Bronchial epithelial cell (primary cell): ENCODE data around the gene CHTF18. TPM values are rescaled to one million over a fixed set of nuclear protein-coding genes. Genes with fewer than 3 reads are reported as not detected.

ENCODE experiments used
- DNase-seq: peaks from one replicate; pipeline ENCODE4 v3.0.0-alpha.2; 2010; ENCODE audit warnings: low read depth
- FAIRE-seq: peaks from 2 replicates; lab custom pipeline; 2011; peaks lifted over from hg19 to GRCh38; lab: Jason Lieb, UNC
- H3K27me3 ChIP-seq: 2 replicates; pipeline ENCODE4 v1.5.1; 2011; ENCODE audit warnings: low read length; ENCODE audit not compliant: control insufficient read depth, insufficient read depth
- H3K36me3 ChIP-seq: 2 replicates; pipeline ENCODE4 v1.5.1; 2011; ENCODE audit warnings: low read length; ENCODE audit not compliant: control insufficient read depth, insufficient read depth
- H3K4me3 ChIP-seq: 2 replicates; pipeline ENCODE4 v1.5.1; 2011; ENCODE audit warnings: mild to moderate bottlenecking, low read depth, low read length, control low read depth
- total RNA-seq: library from RNA; depleted of rRNA; stranded (reverse); fragments of >200 nt; gene quantifications from 2 replicates; pipeline ENCODE4 v1.2.1, GENCODE V29; 2014
- TF ChIP-seq, protein P1 (sequence below): IDR thresholded peaks from 2 replicates; pipeline ENCODE4 v1.5.1; 2011; ENCODE audit warnings: mild to moderate bottlenecking, moderate library complexity, low read length, control low read depth, inconsistent platforms; ENCODE audit not compliant: insufficient read depth, severe bottlenecking

The CHTF18 gene
- total RNA-seq, 1 donor from 2014 or later = 1.6 TPM

DNA sequence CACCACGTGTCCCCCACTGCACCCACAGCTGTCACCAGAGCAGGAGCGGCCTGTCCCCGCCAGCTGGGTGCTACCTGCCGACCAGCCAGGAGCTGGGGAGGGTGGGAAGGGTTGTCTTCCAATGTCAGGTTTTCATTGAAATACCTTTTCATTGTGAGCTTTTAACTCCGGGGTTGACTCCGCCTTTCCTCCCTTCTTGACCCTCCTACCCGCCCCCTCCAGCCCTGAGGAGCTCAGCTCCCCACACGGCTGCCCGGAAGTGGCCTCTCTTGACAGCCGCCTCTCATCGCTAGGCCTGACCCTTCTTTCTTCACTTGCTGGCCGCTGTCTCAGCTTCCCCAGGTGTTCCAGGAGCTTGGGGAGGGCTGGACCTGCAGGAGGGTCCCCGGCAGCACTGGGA lies 33.3 kb downstream of the CHTF18 start:
- no peaks in the 10 kb centered on the region for H3K36me3 ChIP-seq
- no peaks in the 10 kb centered on the region for H3K27me3 ChIP-seq
- no peak for DNase-seq
- FAIRE-seq = no peak
- H3K4me3 ChIP-seq = no peak overlapping the region
- TF ChIP-seq, protein P1, sequence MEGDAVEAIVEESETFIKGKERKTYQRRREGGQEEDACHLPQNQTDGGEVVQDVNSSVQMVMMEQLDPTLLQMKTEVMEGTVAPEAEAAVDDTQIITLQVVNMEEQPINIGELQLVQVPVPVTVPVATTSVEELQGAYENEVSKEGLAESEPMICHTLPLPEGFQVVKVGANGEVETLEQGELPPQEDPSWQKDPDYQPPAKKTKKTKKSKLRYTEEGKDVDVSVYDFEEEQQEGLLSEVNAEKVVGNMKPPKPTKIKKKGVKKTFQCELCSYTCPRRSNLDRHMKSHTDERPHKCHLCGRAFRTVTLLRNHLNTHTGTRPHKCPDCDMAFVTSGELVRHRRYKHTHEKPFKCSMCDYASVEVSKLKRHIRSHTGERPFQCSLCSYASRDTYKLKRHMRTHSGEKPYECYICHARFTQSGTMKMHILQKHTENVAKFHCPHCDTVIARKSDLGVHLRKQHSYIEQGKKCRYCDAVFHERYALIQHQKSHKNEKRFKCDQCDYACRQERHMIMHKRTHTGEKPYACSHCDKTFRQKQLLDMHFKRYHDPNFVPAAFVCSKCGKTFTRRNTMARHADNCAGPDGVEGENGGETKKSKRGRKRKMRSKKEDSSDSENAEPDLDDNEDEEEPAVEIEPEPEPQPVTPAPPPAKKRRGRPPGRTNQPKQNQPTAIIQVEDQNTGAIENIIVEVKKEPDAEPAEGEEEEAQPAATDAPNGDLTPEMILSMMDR = no peak

DNA sequence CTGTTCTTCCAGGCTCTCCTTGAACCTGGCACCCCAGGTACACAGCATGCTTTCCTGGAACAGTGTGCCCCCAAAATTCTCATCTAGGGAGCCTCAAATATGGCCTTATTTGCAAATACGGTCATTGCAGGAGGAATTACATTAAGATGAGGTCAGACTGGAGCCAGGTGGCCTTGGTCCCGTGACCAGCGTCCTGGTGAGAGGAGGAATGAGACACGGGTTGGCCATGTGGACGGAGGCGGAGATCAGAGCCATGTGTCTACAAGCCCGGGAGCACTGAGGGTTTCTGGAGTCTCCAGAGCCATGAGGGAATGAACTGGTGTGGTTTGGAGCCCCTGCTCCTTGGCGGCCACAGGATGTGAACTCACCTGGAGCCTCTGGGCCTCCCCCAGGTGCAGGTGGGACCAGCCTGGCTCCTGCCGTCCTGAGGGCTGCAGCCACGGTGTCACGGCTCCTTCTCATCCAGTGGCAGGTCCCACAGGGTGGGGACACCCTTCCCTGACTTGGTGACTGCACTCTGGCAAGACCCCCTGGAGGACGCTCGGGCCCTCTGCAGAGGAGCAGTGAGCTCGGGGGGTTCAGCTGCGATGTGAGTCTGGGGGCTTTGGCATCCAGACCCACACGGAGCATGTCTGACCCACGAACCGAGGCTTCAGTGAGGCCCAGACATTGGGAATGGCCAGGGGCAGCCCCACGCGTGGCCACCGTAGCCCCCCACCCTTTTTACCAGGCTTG lies 33.9 kb downstream of the CHTF18 start:
- no peak for FAIRE-seq
- Histone ChIP-seq H3K36me3 (no peaks in the 10 kb centered on the region), H3K4me3 (no peak overlapping the region), H3K27me3 (no peaks in the 10 kb centered on the region)
- TF ChIP-seq, protein P1 = no peak
- DNase-seq = no peak

DNA sequence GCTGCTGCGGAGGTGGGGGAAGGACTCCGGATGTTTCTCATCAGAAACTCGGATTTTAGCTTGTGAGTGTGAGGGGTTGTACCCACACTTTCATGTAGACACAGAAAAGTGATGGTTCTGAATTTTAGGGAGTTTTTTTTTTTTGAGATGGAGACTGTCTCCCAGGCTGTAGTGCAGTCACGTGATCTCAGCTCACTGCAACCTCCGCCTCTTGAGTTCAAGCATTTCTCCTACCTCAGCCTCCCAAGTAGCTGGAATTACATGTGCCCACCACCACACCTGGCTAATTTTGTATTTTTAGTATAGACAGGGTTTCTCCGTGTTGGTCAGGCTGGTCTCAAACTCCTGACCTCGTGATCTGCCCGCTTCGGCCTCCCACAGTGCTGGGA lies 34.5 kb downstream of the CHTF18 start:
- no peak for DNase-seq
- no peak for FAIRE-seq

DNA sequence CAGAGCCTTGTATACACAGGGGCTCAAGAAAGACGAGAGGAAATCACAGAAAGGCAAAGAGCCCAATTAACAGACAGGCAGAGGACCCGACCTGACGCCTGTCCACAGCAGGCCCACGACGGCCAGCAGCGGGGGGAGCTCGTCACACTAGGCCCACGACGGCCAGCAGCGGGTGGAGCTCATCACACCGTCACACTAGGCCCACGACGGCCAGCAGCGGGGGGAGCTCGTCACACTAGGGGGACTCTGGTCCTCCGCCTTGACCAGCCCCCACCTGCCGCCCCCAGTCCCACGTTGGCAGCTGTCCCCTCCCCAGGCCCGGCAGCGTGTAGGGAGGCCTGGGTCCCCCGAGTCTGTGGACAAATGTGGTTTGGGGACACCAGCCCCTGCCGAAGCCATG lies 35.8 kb downstream of the CHTF18 start:
- DNase-seq (no peak), FAIRE-seq (no peak)
- H3K27me3 ChIP-seq = no peaks in the 10 kb centered on the region
- no peak overlapping the region for H3K4me3 ChIP-seq
- TF ChIP-seq, protein P1 = no peak
- H3K36me3 ChIP-seq = no peaks in the 10 kb centered on the region

More for the DNA sequence above, 34.5 kb downstream of the CHTF18 start:
- TF ChIP-seq, protein P1 = no peak
- Histone ChIP-seq H3K36me3 (no peaks in the 10 kb centered on the region), H3K4me3 (no peak overlapping the region), H3K27me3 (no peaks in the 10 kb centered on the region)

DNA sequence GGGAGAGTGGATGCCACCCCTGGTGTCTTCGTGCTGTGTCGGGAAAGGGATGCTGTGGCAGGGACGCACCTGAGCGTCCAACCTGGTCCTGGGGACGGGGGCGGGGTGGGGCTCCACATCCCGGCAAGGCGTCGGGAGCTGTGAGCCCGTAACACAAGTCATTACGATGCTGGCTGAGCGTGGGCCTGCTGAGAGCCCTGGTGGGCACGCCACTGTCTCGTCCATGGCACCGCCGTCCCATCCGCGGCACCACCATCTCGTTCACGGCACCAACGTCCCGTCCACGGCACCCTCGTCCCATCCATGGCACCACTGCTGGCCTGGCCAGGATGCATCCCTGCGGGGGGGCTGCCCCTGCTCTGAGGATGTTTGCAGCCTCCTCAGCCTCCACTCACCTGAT lies 36.2 kb downstream of the CHTF18 start:
- no peaks in the 10 kb centered on the region for H3K36me3 ChIP-seq
- no peak for FAIRE-seq
- TF ChIP-seq, protein P1 = no peak
- DNase-seq = no peak
- no peak overlapping the region for H3K4me3 ChIP-seq
- H3K27me3 ChIP-seq = no peaks in the 10 kb centered on the region
